GM15510 (cell line): Measurements from ENCODE around the gene USP10.

Experiments used
- POLR2A ChIP-seq: IDR thresholded peaks from 3 replicates; pipeline ENCODE4 v1.6.1; 2011; ENCODE audit warnings: borderline replicate concordance; ENCODE audit not compliant: insufficient read length; ENCODE audit errors: extremely low read depth

The USP10 gene

DNA sequence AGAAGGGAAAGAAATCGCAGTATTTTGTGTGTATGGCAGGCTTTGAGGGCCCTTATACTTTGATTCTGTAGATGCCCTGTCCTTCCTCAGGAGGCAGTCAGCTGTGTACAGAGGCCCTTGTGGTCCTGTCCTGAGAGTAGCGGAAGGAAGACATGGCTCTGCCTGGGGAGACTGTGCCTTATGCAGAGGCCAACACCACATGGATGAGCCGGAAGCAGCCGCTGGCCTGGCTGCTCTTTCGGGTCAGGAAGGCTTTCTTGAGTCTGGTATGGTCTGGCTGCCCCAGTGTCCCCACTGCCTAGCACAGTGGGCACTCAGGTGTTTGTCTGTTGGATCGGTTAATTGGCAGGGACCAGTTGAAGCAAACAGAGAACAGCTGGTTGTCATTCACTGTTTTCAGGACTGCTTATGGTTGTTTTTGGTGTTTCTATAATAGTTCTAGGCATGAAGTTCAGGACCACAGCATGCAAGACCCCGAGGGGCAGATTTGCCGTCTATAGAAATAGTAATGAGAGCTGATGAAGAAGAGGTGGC lies 12.4 kb downstream of the USP10 start:
- TF ChIP-seq POLR2A = no peak

DNA sequence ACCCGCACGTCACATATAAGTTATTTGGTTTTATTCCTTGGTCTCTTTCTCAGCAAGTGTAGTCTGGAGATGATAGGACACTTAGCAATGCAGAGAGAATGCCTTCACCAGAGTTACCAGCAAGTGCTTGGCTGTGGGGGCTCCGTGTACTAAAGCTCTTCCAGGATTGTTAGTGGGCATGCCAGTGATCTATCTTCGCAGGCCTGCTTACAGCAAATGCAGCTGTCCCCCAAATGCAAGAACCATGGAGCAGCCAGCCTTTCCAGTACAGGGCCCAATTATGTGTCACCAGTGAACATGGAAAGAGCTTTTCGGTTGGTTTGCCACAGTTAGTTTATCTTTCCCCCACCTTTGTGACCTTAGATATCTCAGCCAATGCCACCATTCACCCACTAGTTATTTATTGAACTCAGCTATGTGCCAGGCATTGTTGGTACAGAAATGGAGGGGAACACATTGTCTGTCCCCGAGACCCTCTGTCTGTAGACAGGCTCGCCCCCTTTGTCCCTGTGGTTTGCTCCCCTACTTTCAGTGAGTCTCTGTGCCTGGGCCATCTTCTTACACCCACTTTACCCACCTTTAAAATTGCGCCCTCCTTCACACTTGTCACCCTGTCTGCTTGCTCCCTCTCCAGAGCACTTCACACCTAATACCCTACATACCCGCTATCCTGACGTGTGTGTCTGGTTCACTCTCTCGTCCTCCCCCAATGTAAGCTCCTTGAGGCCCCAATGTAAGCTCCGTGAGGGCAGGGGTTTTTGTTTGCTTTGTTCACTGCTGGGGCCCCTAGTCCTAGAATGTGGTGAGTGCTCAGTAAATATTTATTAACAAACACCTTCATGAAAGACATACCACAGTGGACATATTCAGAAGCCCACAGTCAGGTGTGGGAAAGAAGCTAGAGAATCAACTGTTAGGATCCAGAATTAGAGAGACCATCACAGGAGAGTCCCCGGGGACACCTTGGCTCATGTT lies 13.3 kb downstream of the USP10 start:
- TF ChIP-seq POLR2A = no peak

DNA sequence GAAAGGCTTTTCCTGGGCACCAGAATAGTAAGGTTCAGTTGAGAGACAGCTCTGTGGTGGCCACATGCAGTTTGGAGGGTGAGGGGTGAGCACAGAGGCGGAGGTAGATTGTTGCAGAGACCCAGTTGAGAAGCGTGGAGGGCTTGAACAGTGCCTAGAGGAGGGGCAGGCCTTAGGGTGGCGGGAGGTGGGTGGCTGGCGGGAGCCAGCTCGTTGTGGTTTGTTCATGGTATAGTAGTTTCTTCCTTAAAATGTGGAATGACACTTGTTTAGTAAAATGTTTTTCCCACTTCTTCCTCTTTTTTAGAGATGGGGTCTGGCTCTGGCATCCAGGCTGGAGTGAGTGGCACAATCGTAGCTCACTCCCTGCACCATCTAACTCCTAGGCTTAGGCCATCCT lies 14.2 kb downstream of the USP10 start:
- no peak for TF ChIP-seq POLR2A

- no peak for TF ChIP-seq POLR2A
These were observed 15.6 kb downstream of the USP10 start for GRCh38 chr16:84715424-84715823.

DNA sequence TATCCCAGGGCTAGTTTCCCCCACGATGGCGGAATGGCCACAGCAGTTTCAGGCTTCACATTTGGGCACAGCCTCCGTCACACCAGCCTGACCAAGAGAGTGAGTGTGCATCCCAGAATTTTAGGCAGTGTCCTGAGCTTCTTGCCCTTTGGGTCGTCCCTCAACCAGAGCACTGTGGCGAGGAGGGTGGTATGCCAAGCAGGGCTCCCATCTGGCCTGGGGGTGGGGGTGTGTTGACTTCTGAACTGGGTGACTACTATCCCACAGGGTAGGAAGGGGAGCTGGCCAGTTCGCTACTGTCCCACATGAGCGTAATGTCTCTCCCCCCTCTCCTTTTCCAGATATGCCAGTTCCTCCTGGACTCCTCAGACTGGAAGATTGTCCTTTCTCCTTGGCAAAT lies 16.1 kb downstream of the USP10 start:
- TF ChIP-seq POLR2A = no peak

DNA sequence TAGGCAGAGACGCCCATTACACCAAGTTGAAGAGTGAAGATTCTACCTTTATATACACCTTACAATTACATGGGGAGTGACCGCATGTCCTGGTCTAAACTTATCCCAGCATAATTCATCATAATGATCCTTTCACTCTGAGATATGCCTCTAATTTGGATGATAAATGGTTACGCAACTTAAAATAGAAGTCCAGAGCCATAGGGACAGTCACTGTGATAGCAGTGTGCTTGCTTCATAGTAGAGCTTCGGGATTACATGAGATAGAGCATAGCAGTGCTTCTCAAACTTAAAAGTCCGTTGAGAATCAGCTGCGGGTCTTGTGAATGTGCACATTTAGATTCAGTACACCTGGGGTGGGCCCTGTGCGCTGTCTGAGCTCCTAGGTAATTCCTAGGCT lies 16.9 kb downstream of the USP10 start:
- TF ChIP-seq POLR2A = no peak

DNA sequence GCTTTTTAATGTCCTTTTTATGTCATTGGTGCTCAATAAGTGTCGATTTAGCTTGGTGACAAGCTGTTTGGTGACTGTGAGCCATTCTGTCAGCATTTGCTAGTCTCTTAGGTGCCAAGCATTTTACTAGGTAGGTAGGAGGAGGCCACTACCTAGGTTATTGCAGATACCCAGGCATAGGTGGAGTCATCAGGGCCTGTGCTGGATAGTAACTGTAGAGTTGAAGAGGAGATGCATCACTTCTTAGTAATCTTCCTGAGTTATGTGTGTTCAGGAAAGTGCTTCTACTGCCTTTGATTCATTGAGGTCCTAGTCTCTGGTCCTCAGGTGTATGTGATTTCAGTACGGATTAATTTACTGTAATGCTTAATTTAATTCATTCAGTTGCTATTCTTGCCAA lies 17.7 kb downstream of the USP10 start:
- no peak for TF ChIP-seq POLR2A

DNA sequence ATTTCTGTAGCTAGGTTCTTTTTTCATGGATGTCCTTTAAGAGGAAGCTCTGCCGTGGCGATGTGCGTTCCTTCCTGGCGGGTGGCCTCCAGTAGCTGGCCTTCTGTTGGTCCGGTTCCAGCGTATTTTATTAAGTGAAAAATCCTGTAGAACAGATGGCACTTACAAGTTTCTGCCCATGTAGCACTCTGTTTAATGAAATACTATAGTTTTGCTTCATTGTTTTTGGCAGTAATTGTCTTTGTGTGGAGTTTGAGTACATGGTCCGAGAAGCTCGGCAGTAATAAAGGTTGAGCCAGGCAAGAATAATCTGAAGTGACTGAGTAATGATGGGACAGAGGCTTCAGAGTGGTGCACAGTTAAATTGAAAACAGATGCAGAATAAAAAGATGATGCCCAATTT lies 20.4 kb downstream of the USP10 start:
- TF ChIP-seq POLR2A = no peak

DNA sequence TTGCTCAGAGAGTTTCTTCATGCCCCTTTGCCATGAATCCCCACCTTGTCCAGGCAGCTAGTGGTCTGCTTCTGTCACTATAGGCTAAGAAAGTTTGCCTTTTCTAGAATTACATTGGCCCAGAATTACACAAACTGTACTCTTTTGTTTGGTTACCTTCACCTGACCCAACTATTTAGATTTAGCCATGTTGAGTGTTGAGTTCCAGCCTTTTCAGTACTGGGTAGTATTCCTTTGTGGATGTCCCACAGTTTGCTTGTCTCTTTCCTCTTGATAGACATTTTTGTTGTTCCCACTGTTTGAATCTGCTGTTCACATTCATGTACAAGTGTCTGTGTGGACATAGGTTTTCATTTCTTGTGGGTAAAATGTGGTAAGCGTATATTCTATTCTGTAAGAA lies 22.3 kb downstream of the USP10 start:
- no peak for TF ChIP-seq POLR2A

DNA sequence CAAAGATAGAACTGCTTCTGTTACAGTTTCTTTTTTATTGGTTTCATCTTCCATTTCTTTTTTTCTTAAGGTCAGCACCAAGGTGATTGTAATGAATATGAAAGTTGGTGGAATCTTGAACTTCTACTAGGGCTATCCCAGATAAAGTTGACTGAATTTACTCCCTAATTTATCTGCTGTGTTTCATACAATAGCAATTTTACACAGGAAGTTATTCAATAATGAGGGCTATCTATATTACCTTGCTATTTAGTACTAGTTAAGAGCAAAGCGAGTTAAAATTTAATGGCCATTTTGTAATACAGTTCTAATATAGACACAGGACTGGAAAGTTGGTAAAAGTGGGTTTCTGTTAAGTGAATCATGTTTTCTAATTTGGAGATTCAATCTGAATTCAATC lies 24.1 kb downstream of the USP10 start:
- no peak for TF ChIP-seq POLR2A

DNA sequence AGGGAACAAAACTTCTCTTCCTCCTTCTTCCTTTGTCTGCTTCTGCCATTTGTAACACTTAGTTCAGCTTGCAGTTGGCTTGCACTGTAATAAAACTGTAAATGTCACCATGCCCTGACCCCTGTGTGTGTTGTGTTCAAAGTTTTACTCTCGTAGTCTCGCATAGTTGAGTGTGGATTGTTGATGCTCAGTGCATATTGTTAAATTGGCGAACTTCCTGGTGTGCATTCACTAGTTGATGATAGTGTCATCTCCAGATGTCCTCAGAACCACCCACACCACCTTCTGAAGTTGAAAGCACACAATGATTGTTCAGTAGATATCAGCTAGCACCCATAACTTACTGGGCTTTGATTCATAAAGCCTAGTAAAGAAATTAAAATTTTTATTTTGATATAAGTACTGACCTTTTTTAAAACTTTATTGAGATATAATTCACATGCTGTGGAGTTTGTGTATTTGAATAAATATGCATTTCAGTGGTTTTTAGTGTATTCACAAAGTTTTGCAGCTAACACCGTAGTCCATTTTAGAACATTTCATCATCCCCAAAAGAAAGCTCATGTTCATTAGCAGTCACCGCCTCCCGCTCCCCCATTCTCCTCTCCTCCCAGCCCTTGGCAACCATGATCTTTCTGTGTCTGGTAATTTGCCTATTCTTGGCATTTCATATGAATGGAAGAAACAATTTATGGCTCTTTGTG lies 25.0 kb downstream of the USP10 start:
- no peak for TF ChIP-seq POLR2A

- no peak for TF ChIP-seq POLR2A
These were observed 25.8 kb downstream of the USP10 start for GRCh38 chr16:84725481-84726078.

GRCh38 chr16:84726079-84726668 lies 26.4 kb downstream of the USP10 start:
- TF ChIP-seq POLR2A = no peak

- no peak for TF ChIP-seq POLR2A
These were observed 27.1 kb downstream of the USP10 start for GRCh38 chr16:84726669-84727467.
